AG04450 (cell line): ENCODE measurements around the gene NSMCE1. TPM values are rescaled to one million over a fixed set of nuclear protein-coding genes. Genes with fewer than 3 reads are reported as not detected.

ENCODE experiments used
- CTCF ChIA-PET: fragments of 300-600, 350-600 bp; formaldehyde crosslinking; extraction: SDS; loops from one replicate; lab custom pipeline; 2022; ENCODE audit warnings: antibody characterized with exemption, inconsistent platforms; lab: Charles Lee
- POLR2A ChIA-PET: fragments of 350-600 bp; formaldehyde crosslinking; extraction: SDS; loops from one replicate; lab custom pipeline; 2021; ENCODE audit warnings: antibody characterized with exemption, inconsistent platforms; lab: Yijun Ruan, JAX
- DNase-seq: peaks from one replicate; pipeline ENCODE4 v3.0.0-alpha.2; 2011; ENCODE audit warnings: low read depth, low spot score
- H3K27ac ChIP-seq: one replicate; pipeline ENCODE4 v1.5.1; 2012; ENCODE audit warnings: low read depth, low read length, control low read depth
- H3K27me3 ChIP-seq: one replicate; pipeline ENCODE4 v1.6.0; 2012; ENCODE audit warnings: low read length; ENCODE audit not compliant: control insufficient read depth, insufficient read depth
- H3K4me3 ChIP-seq: 2 replicates; pipeline ENCODE4 v1.5.1; 2011; ENCODE audit warnings: mild to moderate bottlenecking, low read depth, low read length, control low read depth
- H3K9me3 ChIP-seq: 2 replicates; pipeline ENCODE4 v1.5.1; 2012; ENCODE audit warnings: low read length; ENCODE audit not compliant: control insufficient read depth, insufficient read depth
- CTCF ChIP-seq: IDR thresholded peaks from 2 replicates; pipeline ENCODE4 v1.5.1; 2011; ENCODE audit warnings: low read depth, low read length, control low read depth, inconsistent platforms
- polyA plus RNA-seq: library from polyadenylated mRNA; depleted of rRNA; stranded (reverse); fragments of >200 nt; gene quantifications from 2 replicates; pipeline ENCODE4 v1.2.3, GENCODE V29; 2011

The NSMCE1 gene
- polyA plus RNA-seq, 1 experiment = 35.4 TPM

GRCh38 chr16:27234171-27234570 is 34.4 kb downstream of the NSMCE1 start:
- no peak for DNase-seq
- CTCF ChIA-PET = interaction anchor here (0.9 to 4.9 kb wide), 40 partner anchors 9 to 244 kb away, joined by 3 to 104 read pairs (median 6); partner anchors contain the start of gene KDM8
- POLR2A ChIA-PET = interaction anchor here (0.7 to 1.5 kb wide), 4 partner anchors 9 to 809 kb away, joined by 3 to 7 read pairs (median 4); partner anchors contain the start of gene KDM8
- no peak overlapping the region for H3K27ac ChIP-seq
- no peak for TF ChIP-seq CTCF
- no peaks in the 10 kb centered on the region; the same call in 1 of the 2 replicates for H3K9me3 ChIP-seq
- H3K4me3 ChIP-seq = no peak overlapping the region
- H3K27me3 ChIP-seq = no peaks in the 10 kb centered on the region

GRCh38 chr16:27233731-27234130 is 34.8 kb downstream of the NSMCE1 start:
- POLR2A ChIA-PET = interaction anchor here (0.8 to 1.5 kb wide), 3 partner anchors 10 to 85 kb away, joined by 3 to 7 read pairs (median 5); partner anchors contain the start of gene KDM8
- DNase-seq = no peak
- no peak for TF ChIP-seq CTCF
- Histone ChIP-seq H3K27me3 (no peaks in the 10 kb centered on the region), H3K4me3 (no peak overlapping the region), H3K27ac (no peak overlapping the region), H3K9me3 (no peaks in the 10 kb centered on the region; the same call in 1 of the 2 replicates)
- CTCF ChIA-PET = interaction anchor here (0.9 to 4.9 kb wide), 23 partner anchors 8 to 173 kb away, joined by 3 to 104 read pairs (median 7); partner anchors contain the start of gene KDM8

GRCh38 chr16:27232901-27233625 is 35.5 kb downstream of the NSMCE1 start:
- Histone ChIP-seq H3K4me3 (no peak overlapping the region), H3K27ac (no peak overlapping the region), H3K27me3 (no peaks in the 10 kb centered on the region), H3K9me3 (no peaks in the 10 kb centered on the region; the same call in 1 of the 2 replicates)
- ChIA-PET CTCF (interaction anchor here (2.7 to 4.9 kb wide), 2 partner anchors 53 to 135 kb away, joined by 21 to 104 read pairs; no protein-coding TSS in a partner anchor), POLR2A (no interaction called here)
- no peak for DNase-seq
- no peak for TF ChIP-seq CTCF

- ChIA-PET CTCF (interaction anchor here (0.5 to 4.9 kb wide), 3 partner anchors 123 to 214 kb away, joined by 3 to 104 read pairs (median 3); no protein-coding TSS in a partner anchor), POLR2A (no interaction called here)
- no peaks in the 10 kb centered on the region; the same call in 1 of the 2 replicates for H3K9me3 ChIP-seq
- H3K27me3 ChIP-seq = no peaks in the 10 kb centered on the region
- no peak for TF ChIP-seq CTCF
- no peak overlapping the region for H3K4me3 ChIP-seq
- no peak for DNase-seq
- no peak overlapping the region for H3K27ac ChIP-seq
Observed at GRCh38 chr16:27232061-27232900, 36.3 kb downstream of the NSMCE1 start.
